HG02938 (cell line): ENCODE results near the gene INMT.

Experiments
- ATAC-seq: cut with Tn5 transposase; IDR thresholded peaks from one replicate; pipeline ENCODE4 v1.9.1; 2021; ENCODE audit warnings: mild to moderate bottlenecking, moderate library complexity; ENCODE audit not compliant: unreplicated experiment

Gene INMT

DNA sequence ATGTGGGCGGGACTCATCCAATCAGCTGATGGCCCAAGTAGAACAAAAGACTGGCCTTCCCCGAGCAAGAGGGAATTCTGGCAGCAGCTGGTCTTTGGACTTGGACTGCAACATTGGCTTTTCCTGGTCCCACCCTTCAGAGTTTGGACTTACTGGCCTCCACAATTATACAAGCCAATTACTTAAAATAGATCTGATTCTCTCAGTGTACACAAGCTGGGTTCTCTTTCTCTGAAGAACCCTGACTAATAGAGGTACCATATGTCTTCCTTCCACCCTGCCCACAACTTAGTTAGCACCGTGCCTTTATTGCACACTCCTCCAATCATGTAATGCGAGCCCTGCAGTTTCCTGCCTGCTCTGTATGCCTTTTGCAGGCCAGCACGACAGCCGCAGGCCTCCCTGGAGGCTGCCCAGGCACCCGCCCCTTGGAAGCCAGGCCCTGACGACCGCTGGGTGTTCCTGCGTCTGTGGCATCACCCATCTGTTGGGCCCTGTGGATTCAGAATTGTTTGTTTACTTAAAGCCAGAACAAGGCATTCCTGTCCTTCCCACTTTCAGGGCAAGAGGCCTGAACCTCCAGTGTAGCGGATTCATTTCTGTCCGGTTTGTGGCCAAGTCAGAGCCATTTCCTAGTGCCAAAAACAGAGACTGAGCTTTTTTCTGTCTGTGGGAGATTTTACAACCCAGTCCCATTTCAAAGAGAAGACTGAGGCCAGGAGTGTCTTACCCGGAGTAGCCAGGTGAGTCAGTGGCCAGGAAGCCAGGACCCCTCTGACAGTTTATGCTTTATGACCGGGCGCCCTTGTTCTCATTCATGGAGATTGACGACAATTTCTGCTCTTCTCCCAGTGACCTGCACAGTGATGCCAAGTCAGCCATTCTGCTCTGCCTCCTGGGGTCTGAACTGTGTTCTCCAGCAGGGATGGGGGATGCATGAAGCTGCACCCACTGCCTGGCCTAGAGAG, 968 bp upstream of the INMT start:
- ATAC-seq: no peak

DNA sequence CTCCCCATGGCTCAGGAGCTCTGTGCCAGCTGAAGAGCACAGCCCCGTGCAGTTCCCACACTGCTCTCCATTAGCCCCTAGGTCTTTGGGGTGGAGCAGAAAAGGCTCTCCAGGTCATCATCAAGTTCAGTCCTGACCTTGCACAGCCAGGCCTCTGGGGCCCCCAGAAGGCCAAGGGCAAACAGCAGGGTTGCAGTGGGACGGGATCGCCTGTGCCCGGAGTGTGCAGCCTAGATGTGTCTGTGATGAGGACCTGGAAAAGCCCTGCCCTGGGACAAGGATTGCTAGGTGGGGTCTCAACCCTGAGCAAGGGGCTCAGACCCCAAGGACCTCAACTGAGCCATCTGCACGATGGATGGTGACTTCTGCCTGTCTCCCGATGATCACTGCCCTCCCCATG, 549 bp downstream of the INMT start:
- no peak for ATAC-seq

DNA sequence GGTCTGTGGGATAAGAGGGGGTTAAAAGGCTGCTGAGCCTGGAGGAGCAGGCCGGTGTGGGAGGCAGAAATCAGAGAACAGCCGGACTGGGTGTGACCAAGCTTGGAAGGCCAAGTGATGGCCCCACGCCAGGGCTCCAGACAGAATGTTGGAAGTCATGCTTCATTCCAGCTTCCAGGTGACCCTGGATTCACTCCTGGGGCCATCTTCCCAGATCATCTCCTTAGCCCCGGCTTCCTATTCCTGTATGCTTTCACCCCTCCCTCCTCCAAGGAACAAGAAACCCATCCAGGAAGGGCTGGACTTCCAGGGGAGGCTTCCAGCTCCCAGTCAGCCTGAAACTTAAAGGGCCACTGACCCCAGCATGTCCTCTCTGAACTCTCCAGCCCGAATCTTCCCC, 1.0 kb downstream of the INMT start:
- no peak for ATAC-seq

DNA sequence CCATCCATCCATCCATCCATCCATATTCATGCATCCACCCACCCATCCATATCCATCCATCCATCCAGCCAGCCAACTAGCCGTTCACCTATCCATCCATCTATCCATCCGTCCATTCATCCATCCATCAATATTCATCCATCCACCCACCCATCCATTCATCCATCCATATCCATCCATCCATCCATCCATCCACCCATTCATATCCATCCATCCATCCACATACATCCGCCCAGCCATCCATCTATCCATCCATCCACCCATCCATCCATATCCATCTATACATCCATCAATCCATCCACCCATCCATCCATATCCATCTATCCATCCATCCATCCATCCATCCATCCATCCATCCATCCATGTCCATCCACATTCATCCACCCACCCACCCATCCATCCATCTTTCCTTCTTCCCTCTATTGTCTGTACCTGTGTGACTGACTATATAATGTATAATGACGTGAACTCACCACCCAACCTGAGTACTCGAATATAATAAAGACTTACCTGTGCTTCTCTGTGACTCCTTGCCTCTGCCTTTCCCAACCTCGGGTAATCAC, 2.5 kb downstream of the INMT start:
- ATAC-seq: no peak

DNA sequence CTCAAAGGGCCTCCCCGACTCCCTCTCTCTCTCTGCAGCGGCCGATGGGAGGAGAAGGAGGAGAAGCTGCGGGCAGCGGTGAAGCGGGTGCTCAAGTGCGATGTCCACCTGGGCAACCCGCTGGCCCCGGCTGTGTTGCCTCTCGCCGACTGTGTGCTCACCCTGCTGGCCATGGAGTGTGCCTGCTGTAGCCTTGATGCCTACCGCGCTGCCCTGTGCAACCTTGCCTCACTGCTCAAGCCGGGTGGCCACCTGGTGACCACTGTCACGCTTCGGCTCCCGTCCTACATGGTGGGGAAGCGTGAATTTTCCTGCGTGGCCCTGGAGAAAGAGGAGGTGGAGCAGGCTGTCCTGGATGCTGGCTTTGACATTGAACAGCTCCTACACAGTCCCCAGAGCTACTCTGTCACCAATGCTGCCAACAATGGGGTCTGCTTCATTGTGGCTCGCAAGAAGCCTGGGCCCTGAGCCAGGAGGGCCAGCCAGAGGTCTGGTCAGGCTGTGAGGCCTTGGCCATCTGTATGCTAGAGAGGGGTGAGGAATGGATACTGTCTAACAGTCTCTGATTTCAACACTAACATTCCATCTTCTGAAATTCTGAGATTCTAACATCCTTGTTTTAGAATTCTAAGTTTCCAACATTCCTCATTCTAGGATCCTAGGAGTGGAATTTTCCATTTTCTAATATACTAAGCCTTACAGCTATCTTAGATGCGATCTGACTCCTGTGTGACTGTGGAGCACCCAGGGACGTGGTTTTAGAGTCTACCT, 3.6 kb downstream of the INMT start:
- no peak for ATAC-seq

DNA sequence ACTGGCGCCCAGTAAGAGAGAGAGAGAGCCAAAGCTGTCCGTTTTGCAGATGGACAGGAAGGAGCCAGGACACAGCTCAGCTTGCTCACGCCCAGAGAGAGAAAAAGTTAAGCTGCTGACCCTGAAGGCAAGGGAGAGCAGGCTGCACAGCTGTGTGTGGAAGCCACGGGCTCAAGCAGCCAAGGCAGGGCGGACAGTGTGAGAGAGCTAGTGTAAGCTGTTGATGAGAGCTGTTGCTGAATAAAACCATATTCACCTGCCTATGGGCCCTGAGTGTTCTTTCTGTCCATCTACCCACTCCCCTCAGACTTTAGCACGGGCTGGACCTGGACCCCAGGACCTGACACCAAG, 5.4 kb downstream of the INMT start:
- ATAC-seq: no peak

DNA sequence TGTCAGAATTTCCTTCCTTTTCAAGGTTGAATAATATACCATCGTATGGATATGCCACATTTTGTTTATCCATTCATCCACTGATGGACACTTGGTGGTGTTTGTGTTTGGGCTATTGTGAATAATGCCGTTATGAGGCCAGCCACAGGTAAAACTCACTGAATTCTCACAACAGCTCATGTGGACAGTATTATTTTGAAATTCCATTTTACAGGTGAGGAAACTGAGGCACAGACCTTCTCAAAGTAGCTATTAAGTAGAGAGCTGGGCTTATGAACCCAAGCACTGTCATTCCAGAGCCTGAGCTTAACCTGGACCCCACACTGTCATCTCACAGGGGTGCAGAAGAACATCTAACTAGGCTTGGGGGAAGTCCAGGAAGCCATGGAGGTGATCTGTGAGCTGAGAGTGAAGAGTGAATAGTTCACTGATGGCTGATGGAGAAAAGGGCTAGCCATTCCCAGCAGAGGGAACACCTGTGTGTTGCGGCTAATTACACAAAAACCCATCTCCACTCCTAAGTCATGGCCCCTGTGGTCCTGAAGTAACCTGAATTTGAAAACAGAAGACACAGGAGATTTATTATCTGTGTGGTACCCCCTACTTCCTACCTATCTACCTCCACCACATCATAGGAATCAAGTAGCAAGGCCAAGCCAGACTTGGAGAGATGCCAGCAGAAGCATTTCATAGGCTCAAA, 8.7 kb downstream of the INMT start:
- no peak for ATAC-seq

DNA sequence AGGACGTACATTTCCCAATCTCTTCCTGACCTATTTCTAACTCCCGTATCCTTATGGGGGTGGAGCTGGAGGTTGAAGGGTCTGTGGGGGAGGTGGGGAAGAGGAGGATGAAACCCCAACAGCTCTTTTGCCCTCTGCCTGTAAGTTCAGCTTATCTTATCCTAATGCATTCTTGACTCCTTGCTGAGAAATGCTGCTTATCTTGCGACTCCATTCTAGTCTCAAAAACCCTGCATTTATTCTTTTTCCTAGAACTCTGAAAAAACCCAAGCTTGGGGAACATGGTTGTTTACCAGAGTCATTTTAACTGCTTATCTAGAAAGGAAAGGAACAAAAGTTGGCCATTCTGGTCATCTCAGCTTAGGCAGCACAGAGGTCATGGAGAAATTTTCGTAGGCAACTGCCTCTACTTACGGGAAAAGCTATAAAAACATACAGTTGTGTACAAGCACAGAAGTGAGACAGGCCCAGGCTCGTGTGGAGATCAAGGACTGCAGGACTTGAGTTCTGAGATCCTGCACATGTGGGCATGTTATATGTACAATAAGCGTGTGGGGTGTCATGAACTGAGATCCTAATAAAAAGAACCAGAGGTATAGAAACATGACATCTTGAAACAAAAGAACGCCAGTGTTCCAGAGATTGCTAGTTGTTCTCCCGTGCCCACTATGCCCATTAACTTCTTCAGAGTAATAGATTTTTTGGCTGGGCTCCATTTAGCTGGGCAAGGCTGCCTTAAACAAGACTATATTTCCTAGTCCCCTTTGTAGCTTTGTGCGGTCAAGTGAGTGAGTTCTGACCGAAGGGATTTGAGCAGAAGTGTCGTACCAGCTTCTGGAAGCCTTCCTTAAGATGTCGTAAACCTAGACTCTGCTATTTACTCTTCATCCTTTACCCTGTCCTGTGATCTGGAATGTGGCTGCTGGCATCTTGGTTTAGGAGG, 9.6 kb downstream of the INMT start:
- no peak for ATAC-seq

DNA sequence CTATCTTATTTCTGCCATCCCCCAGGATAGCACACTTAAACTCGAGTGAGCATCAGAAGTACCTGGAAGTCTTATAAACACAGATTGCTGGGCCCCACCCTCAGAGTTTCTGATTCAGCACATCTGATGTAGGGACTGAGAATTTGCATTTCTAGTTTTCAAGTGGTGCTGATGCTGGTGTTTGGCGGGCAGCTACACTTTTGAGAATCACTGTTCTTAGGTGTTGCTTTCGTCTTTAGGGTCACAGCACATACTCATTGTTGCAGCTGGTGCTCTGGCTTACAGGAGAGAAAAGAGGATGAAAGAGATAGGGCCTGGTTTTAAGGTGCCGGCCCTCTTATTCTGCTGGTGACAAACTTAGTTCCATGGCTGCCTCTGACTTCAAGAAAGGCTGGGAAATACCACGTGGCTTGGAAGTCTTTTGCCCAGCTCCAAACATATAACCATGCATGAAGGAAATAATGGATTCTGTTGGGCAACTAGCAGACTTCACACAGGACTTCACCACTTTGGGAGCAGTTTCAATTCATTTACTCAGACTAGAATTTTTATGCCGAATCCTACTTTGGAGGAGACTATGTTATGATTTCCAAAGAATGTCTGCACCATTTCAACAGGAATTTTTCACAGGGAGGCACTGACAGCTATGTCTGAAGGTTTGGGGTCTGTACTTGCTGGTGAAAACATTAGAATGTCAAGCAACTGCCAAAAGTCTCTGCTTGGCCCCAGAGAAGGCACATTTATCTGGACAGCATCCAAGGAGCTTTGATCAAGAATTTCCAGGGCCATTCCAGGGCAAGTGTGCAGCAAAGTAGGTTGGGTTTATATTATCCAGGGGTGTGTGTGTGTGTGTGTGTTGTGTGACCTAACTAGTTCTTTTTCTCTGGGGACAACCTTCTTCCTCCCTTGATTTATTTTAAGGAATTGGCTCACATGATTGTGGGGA, 12.4 kb downstream of the INMT start:
- ATAC-seq: peak; percentile 59

DNA sequence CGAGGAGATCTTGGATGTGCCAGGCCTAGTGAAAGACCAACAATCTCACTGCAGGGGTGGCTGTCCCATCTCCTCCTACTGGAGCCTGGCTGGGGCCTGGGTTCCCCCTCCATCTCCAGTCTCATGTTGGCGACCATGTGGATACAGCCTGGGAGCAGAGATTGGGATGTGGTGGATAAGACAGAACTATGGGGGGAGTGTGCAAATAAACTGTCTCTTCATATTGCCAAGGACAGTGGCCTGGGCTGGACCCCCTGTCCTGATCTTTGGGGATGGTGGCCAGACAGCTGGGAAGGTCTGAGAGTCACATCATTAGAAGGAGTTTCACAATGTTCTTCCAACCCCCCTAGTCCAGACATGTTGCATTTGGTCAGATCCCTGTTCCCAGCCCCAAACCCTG, 13.5 kb downstream of the INMT start:
- ATAC-seq: no peak

DNA sequence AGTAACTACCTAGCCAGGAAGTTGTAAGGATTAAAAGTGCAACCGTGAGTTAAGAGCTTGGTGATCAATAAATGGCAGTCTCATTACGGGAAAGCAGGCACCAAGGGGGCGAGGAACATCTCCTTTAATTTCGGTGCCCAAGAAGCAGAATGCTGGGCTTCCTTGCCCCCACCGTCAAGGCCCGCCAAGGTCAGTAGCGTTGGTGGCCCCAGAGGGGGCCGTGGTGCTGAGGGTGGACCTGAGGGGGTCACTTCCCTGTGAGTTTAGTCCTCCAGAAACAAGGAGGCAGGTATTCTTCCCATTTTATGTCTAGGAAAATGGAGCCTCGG, 18.9 kb downstream of the INMT start:
- ATAC-seq: no peak

DNA sequence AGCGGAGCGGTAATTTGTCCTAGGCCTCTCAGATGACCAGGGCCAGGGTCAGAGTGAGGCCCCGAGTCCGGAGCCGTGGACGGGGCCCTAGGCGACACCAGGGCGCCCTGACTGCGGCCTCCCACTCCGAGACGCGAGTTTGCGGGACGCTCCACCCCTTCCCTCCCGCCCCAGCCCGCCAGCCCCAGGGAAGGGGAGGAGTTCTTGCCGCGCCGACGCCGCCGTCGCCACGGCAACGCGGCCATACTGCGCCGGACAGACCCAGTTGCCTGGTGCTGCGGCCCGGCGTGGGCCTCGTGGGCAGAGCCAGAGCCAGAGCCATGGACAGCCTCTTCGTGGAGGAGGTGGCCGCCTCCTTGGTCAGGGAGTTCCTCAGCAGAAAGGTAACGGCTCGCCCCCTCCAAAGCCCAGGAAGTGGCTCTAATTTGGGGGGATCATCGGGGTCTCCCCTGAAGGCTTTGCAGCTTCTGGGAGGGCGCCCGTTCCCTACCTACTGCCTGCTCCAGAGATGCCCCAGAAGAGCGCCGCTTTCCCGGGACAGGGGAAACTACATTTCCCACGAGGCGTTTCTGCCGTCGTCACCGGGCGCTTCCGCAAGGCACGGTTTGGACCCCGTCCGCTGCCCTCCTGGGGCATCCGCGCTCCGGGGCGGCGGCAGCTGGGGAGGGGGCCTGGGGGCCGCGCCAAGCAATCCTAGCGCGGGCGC, 19.4 kb downstream of the INMT start, which contains the start of gene MINDY4:
Gene MINDY4, plus strand, starts transcription at position 244 of the 706 bp plus-strand sequence. Its CDS starts 77 bp downstream, at position 321.
- ATAC-seq: peak; percentile 74

DNA sequence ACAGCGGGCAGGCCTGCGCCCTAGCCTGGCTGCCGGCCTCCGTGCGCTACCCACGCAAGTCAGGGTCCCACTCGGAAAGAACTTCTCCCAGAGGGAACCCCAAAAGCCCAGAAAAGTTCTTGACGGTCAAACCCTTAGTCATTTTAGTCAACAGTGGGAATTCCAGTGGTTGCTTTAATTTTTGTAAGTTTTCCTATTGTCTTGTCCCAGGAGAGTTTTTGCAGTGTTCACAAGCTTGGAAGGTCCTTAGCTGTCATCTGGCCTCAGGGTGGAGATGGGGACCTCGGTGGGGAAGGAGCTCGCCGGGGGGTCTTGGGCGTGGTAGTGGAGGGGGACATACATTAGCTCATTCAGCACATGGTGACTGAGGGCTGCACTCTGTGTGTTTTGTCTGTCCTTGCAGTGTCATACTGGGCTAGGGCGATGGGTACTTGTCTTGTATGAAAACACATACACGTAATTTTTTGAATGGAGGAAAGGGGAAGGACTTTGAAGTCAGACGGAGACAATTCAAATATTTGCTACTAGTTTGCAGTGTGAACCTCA, 20.0 kb downstream of the INMT start:
- peak; percentile 38 for ATAC-seq

DNA sequence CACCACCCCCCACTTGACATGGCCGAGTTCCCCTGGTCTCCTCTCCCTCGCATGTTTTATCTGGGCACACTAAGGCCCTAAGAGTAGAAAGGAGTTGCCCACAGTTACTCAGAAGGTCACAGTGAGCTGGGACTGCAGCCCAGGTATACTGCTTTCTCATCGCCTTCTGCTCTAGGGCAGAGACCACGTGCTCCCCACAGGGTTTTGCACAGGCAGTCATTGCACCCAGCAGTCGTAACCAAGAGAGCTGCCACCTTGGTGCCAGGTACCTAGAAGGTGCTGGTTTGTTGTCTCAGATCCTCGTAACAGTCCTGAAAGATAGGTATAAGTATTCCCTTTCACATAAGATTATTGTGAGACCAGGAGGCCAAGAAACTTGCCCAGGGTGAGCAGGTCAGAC, 21.0 kb downstream of the INMT start:
- no peak for ATAC-seq

DNA sequence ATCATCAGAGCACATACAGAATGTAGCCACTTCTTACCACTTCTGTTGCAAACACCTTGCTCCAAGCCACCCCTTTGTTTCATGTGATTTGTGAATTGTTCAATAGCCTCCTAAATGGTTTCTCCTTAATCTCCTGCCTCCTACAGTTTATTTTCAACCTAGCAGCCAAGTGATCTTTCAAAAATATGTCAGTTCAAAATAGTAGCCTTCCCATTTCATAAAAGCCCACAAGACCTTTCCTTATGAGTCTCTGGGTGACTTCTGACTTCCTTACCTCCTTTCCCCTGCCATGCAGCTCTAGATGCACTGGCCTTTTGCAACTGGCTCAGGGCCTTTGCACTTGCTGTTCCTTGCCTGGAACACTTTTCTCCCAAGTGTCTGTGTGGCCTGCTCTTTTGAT, 24.1 kb downstream of the INMT start:
- ATAC-seq: no peak

DNA sequence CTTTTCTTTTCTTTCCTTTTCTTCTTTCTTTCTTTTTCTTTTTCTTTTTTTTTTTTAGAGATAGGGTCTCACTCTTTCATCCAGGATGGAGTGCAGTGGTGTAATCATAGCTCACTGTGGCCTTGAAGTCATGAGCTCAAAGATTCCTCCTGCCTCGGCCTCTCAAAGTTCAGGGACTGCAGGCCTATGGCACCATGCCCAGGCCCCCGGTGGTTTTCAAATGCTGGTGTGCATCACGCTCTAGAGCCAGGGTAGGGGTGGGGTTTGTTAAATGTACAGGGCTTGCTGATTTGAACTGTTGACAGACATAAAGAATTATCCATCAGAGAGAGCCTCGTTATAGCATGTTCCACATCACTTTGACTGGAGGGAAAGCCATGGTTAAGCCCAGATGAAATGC, 25.0 kb downstream of the INMT start:
- no peak for ATAC-seq

DNA sequence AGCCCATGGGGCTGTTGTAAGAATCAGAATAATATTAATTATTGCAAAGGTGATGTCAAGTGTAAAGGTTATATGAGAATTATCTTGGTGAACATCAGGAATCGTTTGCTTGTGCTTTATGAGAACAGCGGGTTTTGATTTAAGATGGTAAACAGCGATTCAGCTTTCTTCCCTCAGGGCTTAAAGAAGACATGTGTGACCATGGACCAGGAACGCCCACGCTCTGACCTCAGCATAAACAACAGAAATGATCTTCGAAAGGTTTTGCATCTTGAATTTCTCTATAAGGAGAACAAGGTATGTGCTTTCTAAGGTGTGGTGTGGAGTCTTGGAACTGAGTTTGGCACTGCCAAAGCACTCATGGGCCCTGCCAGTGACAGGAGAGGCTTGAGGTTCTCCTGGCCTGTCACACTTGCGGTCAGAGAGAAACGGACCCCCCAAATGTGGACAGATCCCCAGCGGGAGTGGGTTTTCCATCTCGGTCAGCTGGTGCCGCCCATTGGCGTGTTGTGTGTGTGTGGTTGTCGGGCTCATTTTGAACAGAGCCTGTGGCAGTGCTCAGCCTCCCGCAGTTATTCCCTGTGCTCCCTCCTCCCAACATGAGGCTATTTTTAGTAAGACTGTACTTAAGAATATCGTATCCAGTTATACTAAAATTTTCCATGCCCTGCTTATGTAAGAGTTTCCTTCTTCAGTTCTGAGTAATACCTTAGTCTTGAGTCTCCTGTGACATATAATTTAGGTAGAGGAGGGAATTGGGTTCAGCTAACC, 26.5 kb downstream of the INMT start:
- no peak for ATAC-seq
